HepG2 (cell line): Measurements from ENCODE around the gene APOC1. TPM values are rescaled to one million over a fixed set of nuclear protein-coding genes. Genes with fewer than 3 reads are reported as not detected.
"Not testable (repeated sequence)": the region's sequence is repeated elsewhere in the genome, so short reads cannot be mapped to it uniquely, and the experiment has no call there.

Experiments used
- CEBPG ChIP-seq: IDR thresholded peaks from 2 replicates; pipeline ENCODE4 v1.6.1; 2016
- HOXA3 ChIP-seq: sonication (generic); formaldehyde crosslinking; IDR thresholded peaks from 2 replicates; pipeline ENCODE4 v1.5.0; 2020; ENCODE audit warnings: missing genetic modification reagents
- KDM2A ChIP-seq: sonication (generic); formaldehyde crosslinking; IDR thresholded peaks from 2 replicates; pipeline ENCODE4 v1.4.0; 2020; ENCODE audit warnings: low read depth, missing genetic modification reagents, borderline replicate concordance
- KLF16 ChIP-seq, 2 experiments: sonication (generic) in 1 of 2; formaldehyde crosslinking in 1 of 2; IDR thresholded peaks; 2 replicates each; pipeline versions ENCODE4 v1.6.1 to v1.8.0; 2016 to 2023; ENCODE audit warnings: missing genetic modification reagents in 2 of 2, missing compliant biosample characterization in 1 of 2
- MED13 ChIP-seq: sonication (generic); formaldehyde crosslinking; IDR thresholded peaks from 2 replicates; pipeline ENCODE4 v1.5.0; 2020; ENCODE audit warnings: missing genetic modification reagents
- NONO ChIP-seq, 2 experiments: fragments of 450-650 bp in 1 of 2; sonication (generic) in 1 of 2; formaldehyde crosslinking in 1 of 2; IDR thresholded peaks in 1 of 2; conservative IDR thresholded peaks in 1 of 2; 2 replicates each; pipeline versions ENCODE4 v1.6.1 to v1.8.0; 2017 to 2022; ENCODE audit warnings: mild to moderate bottlenecking in 1 of 2, missing genetic modification reagents in 1 of 2, moderate library complexity in 1 of 2
- POLR2A ChIP-seq, 2 experiments: IDR thresholded peaks; 2 replicates each; pipeline ENCODE4 v1.6.1; 2011; ENCODE audit warnings: low read depth in 2 of 2, low read length in 2 of 2, mild to moderate bottlenecking in 1 of 2, moderate library complexity in 1 of 2; ENCODE audit not compliant: insufficient read depth in 1 of 2
- RXRA ChIP-seq: sonication (generic); formaldehyde crosslinking; IDR thresholded peaks from 2 replicates; pipeline ENCODE4 v1.5.1; 2020; ENCODE audit warnings: missing genetic modification reagents
- TAF1 ChIP-seq: sonication (generic); formaldehyde crosslinking; IDR thresholded peaks from 2 replicates; pipeline ENCODE4 v1.4.0; 2020; ENCODE audit warnings: missing genetic modification reagents
- ZBTB38 ChIP-seq: sonication (generic); formaldehyde crosslinking; IDR thresholded peaks from 2 replicates; pipeline ENCODE4 v1.5.1; 2020; ENCODE audit warnings: mild to moderate bottlenecking, missing genetic modification reagents
- ZNF263 ChIP-seq: sonication (generic); formaldehyde crosslinking; IDR thresholded peaks from 2 replicates; pipeline ENCODE4 v1.4.0; 2020; ENCODE audit warnings: missing genetic modification reagents
- ZNF772 ChIP-seq: sonication (generic); formaldehyde crosslinking; IDR thresholded peaks from 2 replicates; pipeline ENCODE4 v1.5.0; 2020; ENCODE audit warnings: mild to moderate bottlenecking, missing genetic modification reagents
- ZNF816 ChIP-seq: sonication (generic); formaldehyde crosslinking; IDR thresholded peaks from 2 replicates; pipeline ENCODE4 v1.8.0; 2022; ENCODE audit warnings: missing genetic modification reagents, mild to moderate bottlenecking, borderline replicate concordance
- polyA plus RNA-seq, 8 experiments: library from polyadenylated mRNA; depleted of rRNA in 3 of 8; stranded (reverse) in 7 of 8; unstranded in 1 of 8; fragments of >200 nt; fragmentation: Illumina TruSeq in 4 of 8; extraction: Trizol in 4 of 8; gene quantifications; 2 replicates each; pipeline versions ENCODE4 v1.2.1 to v1.2.3, GENCODE V29; 2011 to 2016; ENCODE audit warnings: low read depth in 4 of 8, missing spikeins in 1 of 8, mixed read lengths in 1 of 8; ENCODE audit not compliant: insufficient read depth in 1 of 8
- total RNA-seq, 5 experiments: library from RNA; depleted of rRNA; stranded (reverse); fragments of >200 nt; fragmentation: Illumina TruSeq; extraction: Trizol; gene quantifications; 2 replicates each; pipeline ENCODE4 v1.2.3, GENCODE V29; 2016; ENCODE audit warnings: low read depth in 1 of 5
- TF ChIP-seq, protein P1 (sequence below): sonication (generic); formaldehyde crosslinking; conservative IDR thresholded peaks from 2 replicates; pipeline ENCODE4 v1.4.0; 2020; ENCODE audit warnings: mild to moderate bottlenecking, missing genetic modification reagents, moderate library complexity
- TF ChIP-seq, protein P2 (sequence below): sonication (generic); formaldehyde crosslinking; IDR thresholded peaks from 2 replicates; pipeline ENCODE4 v1.8.0; 2022; ENCODE audit warnings: mild to moderate bottlenecking, missing genetic modification reagents; ENCODE audit not compliant: insufficient replicate concordance
- TF ChIP-seq, protein P3 (sequence below): sonication (generic); formaldehyde crosslinking; IDR thresholded peaks from 2 replicates; pipeline ENCODE4 v1.4.0; 2020; ENCODE audit warnings: mild to moderate bottlenecking, missing genetic modification reagents
- TF ChIP-seq, protein P4 (sequence below): sonication (generic); formaldehyde crosslinking; IDR thresholded peaks from 2 replicates; pipeline ENCODE4 v1.5.0; 2020; ENCODE audit warnings: mild to moderate bottlenecking, missing genetic modification reagents, borderline replicate concordance

Gene APOC1
- total and polyA plus RNA-seq, 2 of the 13 experiments (the other 11 are each of a cell fraction or from before 2014, with no cell fraction given) = 600 to 1,235 TPM

DNA sequence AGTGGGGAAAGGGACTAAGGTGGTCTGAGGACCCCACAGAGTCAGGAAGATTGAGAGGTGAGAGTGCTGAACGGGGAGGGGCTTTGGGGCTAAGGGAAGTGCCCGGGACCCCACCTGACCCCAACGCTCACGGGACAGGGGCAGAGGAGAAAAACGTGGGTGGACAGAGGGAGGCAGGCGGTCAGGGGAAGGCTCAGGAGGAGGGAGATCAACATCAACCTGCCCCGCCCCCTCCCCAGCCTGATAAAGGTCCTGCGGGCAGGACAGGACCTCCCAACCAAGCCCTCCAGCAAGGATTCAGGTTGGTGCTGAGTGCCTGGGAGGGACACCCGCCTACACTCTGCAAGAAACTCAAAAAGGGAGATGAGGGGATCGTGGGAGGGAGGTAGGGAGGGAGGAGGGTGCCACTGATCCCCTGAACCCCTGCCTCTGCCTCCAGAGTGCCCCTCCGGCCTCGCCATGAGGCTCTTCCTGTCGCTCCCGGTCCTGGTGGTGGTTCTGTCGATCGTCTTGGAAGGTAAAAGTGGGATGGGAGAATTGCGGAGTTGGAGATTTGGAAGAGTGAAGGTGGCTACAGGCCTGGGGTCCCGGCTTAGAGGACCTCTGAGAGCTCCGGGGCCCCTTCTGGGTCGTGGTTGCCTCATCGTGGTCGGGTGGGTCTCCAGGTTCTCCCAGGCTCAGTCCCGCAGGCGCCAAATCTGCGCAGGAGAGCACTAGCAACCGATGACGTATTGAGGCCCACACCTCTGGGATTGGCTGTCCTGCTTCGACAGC lies at the start of gene APOC1 (continued):
- TF ChIP-seq POLR2A (IDR thresholded peaks at IDR 0.05; ENCODE audit: insufficient read depth in 1 of 2, low read depth in 2 of 2, low read length in 2 of 2) = peak; percentile 72 to 76
- TF ChIP-seq NONO (IDR thresholded peaks at IDR 0.05) = not testable (repeated sequence)
- peak; percentile 46; the same call in 1 of the 2 replicates for TF ChIP-seq NONO (CRISPR knock-in tag; conservative IDR thresholded peaks at IDR 0.05)
- TF ChIP-seq HOXA3 (CRISPR knock-in tag) = peak; percentile 57; the same call in 1 of the 2 replicates
- peak; percentile 70; the same call in 1 of the 2 replicates for TF ChIP-seq RXRA (CRISPR knock-in tag)
- TF ChIP-seq, protein P1, sequence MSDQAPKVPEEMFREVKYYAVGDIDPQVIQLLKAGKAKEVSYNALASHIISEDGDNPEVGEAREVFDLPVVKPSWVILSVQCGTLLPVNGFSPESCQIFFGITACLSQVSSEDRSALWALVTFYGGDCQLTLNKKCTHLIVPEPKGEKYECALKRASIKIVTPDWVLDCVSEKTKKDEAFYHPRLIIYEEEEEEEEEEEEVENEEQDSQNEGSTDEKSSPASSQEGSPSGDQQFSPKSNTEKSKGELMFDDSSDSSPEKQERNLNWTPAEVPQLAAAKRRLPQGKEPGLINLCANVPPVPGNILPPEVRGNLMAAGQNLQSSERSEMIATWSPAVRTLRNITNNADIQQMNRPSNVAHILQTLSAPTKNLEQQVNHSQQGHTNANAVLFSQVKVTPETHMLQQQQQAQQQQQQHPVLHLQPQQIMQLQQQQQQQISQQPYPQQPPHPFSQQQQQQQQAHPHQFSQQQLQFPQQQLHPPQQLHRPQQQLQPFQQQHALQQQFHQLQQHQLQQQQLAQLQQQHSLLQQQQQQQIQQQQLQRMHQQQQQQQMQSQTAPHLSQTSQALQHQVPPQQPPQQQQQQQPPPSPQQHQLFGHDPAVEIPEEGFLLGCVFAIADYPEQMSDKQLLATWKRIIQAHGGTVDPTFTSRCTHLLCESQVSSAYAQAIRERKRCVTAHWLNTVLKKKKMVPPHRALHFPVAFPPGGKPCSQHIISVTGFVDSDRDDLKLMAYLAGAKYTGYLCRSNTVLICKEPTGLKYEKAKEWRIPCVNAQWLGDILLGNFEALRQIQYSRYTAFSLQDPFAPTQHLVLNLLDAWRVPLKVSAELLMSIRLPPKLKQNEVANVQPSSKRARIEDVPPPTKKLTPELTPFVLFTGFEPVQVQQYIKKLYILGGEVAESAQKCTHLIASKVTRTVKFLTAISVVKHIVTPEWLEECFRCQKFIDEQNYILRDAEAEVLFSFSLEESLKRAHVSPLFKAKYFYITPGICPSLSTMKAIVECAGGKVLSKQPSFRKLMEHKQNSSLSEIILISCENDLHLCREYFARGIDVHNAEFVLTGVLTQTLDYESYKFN = peak; percentile 18; the same call in 1 of the 2 replicates
- TF ChIP-seq, protein P2, sequence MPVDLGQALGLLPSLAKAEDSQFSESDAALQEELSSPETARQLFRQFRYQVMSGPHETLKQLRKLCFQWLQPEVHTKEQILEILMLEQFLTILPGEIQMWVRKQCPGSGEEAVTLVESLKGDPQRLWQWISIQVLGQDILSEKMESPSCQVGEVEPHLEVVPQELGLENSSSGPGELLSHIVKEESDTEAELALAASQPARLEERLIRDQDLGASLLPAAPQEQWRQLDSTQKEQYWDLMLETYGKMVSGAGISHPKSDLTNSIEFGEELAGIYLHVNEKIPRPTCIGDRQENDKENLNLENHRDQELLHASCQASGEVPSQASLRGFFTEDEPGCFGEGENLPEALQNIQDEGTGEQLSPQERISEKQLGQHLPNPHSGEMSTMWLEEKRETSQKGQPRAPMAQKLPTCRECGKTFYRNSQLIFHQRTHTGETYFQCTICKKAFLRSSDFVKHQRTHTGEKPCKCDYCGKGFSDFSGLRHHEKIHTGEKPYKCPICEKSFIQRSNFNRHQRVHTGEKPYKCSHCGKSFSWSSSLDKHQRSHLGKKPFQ = peak; percentile 60
- TF ChIP-seq ZNF772 (CRISPR knock-in tag) = peak; percentile 34; the same call in 1 of the 2 replicates
- TF ChIP-seq CEBPG = peak; percentile 60
- TF ChIP-seq MED13 (CRISPR knock-in tag) = peak; percentile 24; the same call in 1 of the 2 replicates
- TF ChIP-seq ZBTB38 = peak; percentile 72
- TF ChIP-seq TAF1 (CRISPR knock-in tag) = peak; percentile 61
- TF ChIP-seq KLF16 (CRISPR knock-in tag; IDR thresholded peaks at IDR 0.05) = 0 out of 4 replicates have a peak, but pooled peaks of 1 of the 2 experiments have one; percentile 30
- TF ChIP-seq, protein P3, sequence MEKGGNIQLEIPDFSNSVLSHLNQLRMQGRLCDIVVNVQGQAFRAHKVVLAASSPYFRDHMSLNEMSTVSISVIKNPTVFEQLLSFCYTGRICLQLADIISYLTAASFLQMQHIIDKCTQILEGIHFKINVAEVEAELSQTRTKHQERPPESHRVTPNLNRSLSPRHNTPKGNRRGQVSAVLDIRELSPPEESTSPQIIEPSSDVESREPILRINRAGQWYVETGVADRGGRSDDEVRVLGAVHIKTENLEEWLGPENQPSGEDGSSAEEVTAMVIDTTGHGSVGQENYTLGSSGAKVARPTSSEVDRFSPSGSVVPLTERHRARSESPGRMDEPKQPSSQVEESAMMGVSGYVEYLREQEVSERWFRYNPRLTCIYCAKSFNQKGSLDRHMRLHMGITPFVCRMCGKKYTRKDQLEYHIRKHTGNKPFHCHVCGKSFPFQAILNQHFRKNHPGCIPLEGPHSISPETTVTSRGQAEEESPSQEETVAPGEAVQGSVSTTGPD (CRISPR knock-in tag) = 0 out of 2 replicates have a peak, but pooled peaks have one; percentile 40
- TF ChIP-seq, protein P4, sequence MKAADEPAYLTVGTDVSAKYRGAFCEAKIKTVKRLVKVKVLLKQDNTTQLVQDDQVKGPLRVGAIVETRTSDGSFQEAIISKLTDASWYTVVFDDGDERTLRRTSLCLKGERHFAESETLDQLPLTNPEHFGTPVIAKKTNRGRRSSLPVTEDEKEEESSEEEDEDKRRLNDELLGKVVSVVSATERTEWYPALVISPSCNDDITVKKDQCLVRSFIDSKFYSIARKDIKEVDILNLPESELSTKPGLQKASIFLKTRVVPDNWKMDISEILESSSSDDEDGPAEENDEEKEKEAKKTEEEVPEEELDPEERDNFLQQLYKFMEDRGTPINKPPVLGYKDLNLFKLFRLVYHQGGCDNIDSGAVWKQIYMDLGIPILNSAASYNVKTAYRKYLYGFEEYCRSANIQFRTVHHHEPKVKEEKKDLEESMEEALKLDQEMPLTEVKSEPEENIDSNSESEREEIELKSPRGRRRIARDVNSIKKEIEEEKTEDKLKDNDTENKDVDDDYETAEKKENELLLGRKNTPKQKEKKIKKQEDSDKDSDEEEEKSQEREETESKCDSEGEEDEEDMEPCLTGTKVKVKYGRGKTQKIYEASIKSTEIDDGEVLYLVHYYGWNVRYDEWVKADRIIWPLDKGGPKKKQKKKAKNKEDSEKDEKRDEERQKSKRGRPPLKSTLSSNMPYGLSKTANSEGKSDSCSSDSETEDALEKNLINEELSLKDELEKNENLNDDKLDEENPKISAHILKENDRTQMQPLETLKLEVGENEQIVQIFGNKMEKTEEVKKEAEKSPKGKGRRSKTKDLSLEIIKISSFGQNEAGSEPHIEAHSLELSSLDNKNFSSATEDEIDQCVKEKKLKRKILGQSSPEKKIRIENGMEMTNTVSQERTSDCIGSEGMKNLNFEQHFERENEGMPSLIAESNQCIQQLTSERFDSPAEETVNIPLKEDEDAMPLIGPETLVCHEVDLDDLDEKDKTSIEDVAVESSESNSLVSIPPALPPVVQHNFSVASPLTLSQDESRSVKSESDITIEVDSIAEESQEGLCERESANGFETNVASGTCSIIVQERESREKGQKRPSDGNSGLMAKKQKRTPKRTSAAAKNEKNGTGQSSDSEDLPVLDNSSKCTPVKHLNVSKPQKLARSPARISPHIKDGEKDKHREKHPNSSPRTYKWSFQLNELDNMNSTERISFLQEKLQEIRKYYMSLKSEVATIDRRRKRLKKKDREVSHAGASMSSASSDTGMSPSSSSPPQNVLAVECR (CRISPR knock-in tag) = peak; percentile 55; the same call in 1 of the 2 replicates
- TF ChIP-seq ZNF263 (CRISPR knock-in tag) = peak; percentile 95
- peak; percentile 18; the same call in 1 of the 2 replicates for TF ChIP-seq KDM2A
- TF ChIP-seq ZNF816 (CRISPR knock-in tag) = 0 out of 2 replicates have a peak, but pooled peaks have one; percentile 60
